Measurements from ENCODE around the gene NOS2.
A peak's percentile ranks its signal among the peaks of the same experiment; 100 is the strongest.
"Not testable (repeated sequence)": the region's sequence is repeated elsewhere in the genome, so short reads cannot be mapped to it uniquely, and the experiment has no call there.

The NOS2 gene

DNA sequence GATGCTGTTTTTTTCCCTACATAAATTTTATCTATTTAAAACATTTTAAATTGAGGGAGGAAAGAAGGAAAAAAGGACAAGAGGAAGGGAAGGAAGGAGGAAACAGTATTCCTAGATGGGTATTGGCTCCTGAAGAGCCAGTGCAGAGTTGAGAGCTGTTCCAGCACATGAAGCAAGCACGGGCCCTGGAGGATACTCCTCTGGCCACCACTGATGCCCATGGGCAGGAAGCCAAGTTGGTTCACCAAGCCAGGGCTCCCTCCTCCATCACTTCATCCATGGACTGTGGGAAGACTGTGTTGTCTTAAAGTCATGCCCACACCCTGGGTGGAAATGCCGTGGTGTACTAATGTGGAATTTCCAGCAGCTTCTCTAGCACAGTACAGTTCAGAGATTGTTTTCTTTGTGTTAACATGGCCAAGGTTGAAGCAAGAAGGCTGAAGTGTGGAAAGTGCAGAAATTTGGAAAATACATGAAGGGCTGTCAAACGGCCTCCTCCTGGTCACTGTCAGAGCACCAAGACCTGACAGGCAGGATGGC is 23.9 kb upstream of the NOS2 start:
- H3K4me3 ChIP-seq (replicated peaks; ENCODE audit: low read depth, low read length), result no peak overlapping the region
- no peak for DNase-seq (ENCODE audit: low read depth)
- TF ChIP-seq, protein P1, sequence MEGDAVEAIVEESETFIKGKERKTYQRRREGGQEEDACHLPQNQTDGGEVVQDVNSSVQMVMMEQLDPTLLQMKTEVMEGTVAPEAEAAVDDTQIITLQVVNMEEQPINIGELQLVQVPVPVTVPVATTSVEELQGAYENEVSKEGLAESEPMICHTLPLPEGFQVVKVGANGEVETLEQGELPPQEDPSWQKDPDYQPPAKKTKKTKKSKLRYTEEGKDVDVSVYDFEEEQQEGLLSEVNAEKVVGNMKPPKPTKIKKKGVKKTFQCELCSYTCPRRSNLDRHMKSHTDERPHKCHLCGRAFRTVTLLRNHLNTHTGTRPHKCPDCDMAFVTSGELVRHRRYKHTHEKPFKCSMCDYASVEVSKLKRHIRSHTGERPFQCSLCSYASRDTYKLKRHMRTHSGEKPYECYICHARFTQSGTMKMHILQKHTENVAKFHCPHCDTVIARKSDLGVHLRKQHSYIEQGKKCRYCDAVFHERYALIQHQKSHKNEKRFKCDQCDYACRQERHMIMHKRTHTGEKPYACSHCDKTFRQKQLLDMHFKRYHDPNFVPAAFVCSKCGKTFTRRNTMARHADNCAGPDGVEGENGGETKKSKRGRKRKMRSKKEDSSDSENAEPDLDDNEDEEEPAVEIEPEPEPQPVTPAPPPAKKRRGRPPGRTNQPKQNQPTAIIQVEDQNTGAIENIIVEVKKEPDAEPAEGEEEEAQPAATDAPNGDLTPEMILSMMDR (IDR thresholded peaks at IDR 0.05; ENCODE audit: low read length, missing control alignments), result no peak

DNA sequence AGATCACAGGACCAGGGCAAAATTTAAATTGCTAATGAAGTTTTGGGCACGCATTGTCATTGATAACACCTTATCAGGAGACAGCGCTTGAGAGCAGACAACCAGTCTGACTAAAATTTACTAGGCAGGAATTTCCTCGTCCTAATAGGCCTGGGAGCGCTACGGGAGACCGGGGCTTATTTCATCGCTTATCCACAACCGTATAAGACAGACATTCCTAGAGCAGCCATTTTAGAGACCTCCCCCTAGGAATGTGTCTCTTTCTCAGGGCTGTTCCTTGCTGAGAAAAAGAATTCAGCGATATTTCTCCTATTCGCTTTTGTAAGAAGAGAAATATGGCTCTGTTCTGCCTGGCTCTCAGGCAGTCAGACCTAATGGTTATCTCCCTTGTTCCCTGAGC is 21.8 kb upstream of the NOS2 start:
- not testable (repeated sequence) for H3K4me3 ChIP-seq (replicated peaks; ENCODE audit: low read depth, low read length); DNase-seq (ENCODE audit: low read depth)

DNA sequence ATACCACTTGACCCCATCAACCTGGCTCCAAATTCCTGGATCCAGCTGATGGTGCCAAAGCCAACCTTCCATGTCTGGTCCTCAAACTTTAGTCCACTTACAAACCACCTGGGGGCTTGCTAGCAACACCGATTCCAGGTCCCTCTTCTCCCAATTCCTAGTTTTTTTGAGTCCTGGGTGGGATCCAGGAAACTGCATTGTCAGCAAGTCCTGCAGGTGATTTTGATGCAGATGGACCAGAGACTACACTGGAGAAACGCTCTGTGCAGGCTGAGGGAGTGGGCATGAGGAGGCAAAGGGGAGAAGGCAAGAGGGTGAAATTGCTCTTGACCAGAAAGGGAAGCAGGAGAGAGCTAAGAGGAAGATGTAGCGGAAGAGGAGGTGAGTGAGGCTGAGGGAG is 21.0 kb upstream of the NOS2 start:
- no peak overlapping the region for H3K4me3 ChIP-seq (replicated peaks; ENCODE audit: low read depth, low read length)
- DNase-seq (ENCODE audit: low read depth), result no peak
- TF ChIP-seq, protein P1 (IDR thresholded peaks at IDR 0.05; ENCODE audit: low read length, missing control alignments), result no peak

DNA sequence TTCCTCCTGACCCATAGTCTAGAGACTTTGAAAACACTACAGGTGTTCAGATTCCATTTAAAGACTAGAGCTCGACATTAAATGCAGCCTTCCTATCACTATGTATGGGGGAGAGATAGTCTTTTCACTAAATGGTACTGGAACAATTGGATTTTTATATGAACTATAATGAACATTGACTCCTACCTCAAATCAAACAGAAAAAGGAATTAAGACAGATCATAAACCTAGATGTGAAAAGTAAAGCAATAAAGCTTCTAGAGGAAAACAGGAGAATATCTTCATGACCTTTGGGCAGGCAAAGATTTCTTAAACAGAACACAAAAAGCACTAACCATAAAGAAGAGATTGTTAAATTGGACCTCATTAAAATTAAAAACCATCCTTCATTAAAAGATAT is 18.8 kb upstream of the NOS2 start:
- no peak for DNase-seq (ENCODE audit: low read depth)
- TF ChIP-seq, protein P1 (IDR thresholded peaks at IDR 0.05; ENCODE audit: low read length, missing control alignments), result no peak

DNA sequence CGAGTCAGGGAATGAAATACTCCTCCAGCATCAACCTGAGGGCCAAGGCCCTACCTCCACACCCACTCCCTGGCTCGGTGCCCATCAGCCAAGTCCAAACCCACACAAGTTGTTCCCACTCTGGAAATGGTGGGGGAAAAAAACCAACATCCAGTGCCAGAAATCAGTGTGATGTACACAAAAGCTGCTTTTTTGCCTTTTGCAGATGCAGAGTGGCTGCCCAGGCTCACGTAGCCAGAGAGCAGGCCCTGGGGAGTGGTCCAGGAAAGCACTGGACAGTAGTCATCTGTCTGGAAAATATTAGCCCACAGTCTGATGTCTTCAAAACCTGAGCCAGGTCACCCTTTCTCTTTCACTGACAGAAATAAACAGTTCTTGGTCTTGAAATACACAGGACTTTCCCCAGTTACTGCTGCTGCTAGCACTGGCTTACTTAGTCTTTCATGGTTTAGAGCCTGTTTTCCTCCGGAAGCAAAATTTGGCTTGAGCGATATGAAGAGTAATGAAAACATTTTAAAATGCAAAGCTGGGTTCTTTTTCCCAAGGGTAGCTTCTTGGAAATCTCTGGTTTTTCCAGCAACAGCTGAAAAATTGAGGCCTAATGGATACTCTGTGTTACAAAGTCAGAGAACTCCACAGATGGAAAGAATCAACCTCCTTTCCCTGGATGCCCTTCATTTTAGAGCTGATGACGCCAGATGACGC is 18.2 kb upstream of the NOS2 start:
- no peak overlapping the region for H3K4me3 ChIP-seq (replicated peaks; ENCODE audit: low read depth, low read length)
- peak; percentile 15 for DNase-seq (ENCODE audit: low read depth)
- TF ChIP-seq, protein P1 (IDR thresholded peaks at IDR 0.05; ENCODE audit: low read length, missing control alignments), result no peak

More for the DNA sequence above, 18.8 kb upstream of the NOS2 start:
- H3K4me3 ChIP-seq (replicated peaks; ENCODE audit: low read depth, low read length), result no peak overlapping the region

DNA sequence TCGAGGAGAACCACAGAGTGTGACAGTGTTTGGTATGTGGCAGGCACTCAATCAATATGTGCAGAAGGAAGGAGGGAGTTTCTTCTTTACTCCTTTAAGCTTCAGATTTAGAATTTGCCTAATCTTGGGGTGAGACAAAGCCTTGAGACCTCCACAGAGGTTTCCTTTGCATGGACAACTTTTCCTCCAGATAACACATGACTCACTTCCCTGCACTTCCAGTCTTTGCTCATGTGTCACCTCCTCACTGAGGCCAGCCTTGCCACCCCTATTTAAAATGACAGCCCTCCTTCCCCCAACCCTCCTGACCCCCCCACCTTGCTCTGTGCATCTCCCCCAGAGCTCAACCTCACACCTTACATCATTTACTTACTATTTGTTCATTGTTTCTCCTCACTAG is 17.4 kb upstream of the NOS2 start:
- H3K4me3 ChIP-seq (replicated peaks; ENCODE audit: low read depth, low read length), result no peak overlapping the region
- TF ChIP-seq, protein P1 (IDR thresholded peaks at IDR 0.05; ENCODE audit: low read length, missing control alignments), result no peak
- peak; percentile 28 for DNase-seq (ENCODE audit: low read depth)

DNA sequence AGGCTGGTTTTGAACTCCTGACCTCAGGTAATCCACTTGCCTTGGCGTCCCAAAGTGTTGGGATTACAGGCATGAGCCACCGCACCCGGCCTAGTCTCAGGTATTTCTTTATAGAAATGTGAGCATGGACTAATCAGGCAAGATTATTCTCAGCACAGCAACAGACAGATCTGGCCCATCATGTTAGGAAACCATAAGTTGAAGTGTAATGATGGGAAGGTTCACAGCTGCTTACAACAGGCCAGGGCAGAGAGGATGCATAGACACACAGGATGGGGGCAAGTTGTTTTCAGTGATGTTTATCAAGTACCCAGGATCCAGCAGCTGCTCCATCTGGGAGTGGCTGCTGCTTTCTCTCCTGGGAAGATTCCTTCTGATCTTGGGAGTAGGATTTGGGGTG is 16.6 kb upstream of the NOS2 start:
- TF ChIP-seq, protein P1 (IDR thresholded peaks at IDR 0.05; ENCODE audit: low read length, missing control alignments), result no peak
- no peak overlapping the region for H3K4me3 ChIP-seq (replicated peaks; ENCODE audit: low read depth, low read length)
- no peak for DNase-seq (ENCODE audit: low read depth)
